ENCODE measurements around the gene TMEM179.
A peak's percentile ranks its signal among the peaks of the same experiment; 100 is the strongest.

Gene TMEM179

GRCh38 chr14:104650057-104650980 is 45.7 kb upstream of the TMEM179 start:
- peak; percentile 52 for DNase-seq (ENCODE audit: low read depth)
- peak overlapping the region; percentile 65 for H3K4me3 ChIP-seq (ENCODE audit: low read depth, low read length)
- TF ChIP-seq CTCF (conservative IDR thresholded peaks at IDR 0.05; ENCODE audit: low read depth, low read length) = peak; percentile 92

DNA sequence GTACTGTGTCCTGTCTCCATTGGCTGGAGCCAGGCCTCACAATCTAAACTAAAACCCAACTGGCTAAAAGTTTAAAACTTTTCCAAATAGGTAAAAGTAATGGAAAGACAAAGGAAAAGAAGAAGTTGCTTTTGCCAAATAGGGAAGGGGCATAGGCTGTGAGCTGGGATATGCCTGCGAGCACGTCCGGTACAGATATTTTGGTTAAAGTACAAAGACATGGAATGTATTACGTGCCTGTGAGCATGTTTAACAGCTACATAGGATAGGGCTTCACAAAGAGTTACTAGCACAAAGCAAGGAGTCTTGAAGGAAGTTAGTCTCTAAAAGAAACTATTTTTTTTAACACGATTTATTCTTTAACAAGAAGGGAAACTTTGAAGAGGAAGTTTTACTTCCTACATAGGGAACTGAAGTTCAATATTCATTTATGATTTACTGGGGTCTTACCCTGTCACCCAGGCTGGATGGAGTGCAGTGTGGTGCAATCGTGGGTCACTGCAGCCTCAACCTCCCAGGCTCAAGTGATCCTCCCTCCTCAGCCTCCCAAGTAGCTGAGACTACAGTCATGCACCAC is 43.0 kb upstream of the TMEM179 start:
- no peak overlapping the region for H3K4me3 ChIP-seq (ENCODE audit: low read depth, low read length)
- no peak for TF ChIP-seq CTCF (conservative IDR thresholded peaks at IDR 0.05; ENCODE audit: low read depth, low read length)
- DNase-seq (ENCODE audit: low read depth) = no peak

DNA sequence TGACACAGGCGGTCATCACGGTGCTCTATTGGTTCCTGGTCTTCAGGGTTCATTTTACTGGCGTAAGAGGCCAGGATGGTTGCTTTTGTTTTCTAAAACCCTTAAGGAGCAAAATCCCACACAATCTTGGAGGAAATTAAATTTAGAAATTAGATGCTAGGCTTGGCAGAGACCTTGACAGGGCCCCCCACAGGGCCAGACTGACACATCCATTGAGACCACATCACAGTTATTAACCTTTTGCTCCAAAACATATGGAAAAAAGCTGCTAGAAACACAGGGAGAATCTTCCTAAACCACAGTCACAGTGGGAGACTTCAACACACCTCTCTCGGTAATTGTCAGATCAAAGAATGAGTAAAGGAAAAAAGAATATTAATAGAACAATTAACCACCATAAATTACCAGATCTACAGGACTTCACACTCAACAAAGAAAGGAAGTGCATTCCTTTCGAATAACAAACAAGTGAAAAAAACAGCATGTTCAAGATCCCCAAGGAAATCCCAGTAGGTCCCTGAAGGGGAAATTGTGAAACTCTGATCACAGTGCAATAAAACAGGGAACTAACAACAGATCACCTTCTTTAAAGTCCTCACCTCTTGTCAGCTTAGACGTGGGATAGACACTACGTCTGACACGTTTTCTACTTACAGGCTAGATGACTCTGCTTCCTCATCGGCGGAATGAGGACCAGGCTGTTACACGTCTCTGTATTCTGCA is 40.2 kb upstream of the TMEM179 start:
- TF ChIP-seq CTCF (conservative IDR thresholded peaks at IDR 0.05; ENCODE audit: low read depth, low read length) = no peak
- DNase-seq (ENCODE audit: low read depth) = no peak
- H3K4me3 ChIP-seq (ENCODE audit: low read depth, low read length) = no peak overlapping the region

DNA sequence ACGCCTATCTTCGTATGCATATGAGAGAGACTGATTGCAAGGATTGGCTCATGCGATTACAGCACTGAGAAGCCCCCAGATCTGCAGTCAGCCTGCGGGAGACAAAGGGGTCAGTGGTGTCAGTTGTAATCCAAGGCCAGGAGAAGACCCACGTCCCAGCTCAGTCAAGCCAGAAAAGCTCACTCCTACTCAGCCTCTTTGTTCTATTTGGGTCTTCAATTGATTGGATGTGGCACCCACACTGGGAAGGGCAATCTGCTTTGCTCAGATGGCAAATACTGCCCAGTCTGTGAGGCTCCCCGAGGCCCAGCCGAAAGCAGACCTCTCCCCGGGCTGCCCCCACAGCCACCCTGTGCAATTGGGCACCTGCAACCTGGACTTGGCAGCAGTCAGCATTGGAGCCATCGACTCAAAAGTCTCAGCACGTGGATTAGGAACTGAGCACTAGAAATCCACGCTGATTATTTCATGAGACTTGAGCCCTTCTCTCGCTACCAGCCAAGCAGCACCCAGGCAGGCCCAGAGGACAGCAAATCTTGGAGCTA is 39.6 kb upstream of the TMEM179 start:
- H3K4me3 ChIP-seq (ENCODE audit: low read depth, low read length) = no peak overlapping the region
- no peak for TF ChIP-seq CTCF (conservative IDR thresholded peaks at IDR 0.05; ENCODE audit: low read depth, low read length)
- no peak for DNase-seq (ENCODE audit: low read depth)

DNA sequence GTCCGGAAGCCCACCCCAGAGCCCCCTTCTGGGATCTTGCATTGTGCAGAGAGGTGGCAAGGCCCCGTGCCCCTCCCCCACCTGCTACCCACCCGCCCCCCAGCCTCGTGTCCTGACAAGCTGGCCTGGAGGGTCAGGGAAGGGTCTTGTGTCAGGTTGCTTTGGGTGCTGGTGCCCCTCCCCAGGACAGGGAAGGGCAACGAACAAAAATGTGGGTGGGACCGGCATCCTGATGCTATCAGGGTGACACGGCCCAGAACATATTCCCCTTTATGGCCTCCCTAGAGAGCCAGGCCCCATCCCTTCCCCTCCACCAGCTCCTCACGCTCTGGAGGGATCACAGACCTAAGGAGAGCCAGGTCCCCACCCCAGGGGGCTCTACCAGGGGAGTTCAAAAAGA is 38.7 kb upstream of the TMEM179 start:
- no peak overlapping the region for H3K4me3 ChIP-seq (ENCODE audit: low read depth, low read length)
- TF ChIP-seq CTCF (conservative IDR thresholded peaks at IDR 0.05; ENCODE audit: low read depth, low read length) = no peak

GRCh38 chr14:104642540-104642868 is 37.9 kb upstream of the TMEM179 start:
- TF ChIP-seq CTCF (conservative IDR thresholded peaks at IDR 0.05; ENCODE audit: low read depth, low read length) = no peak
- no peak for DNase-seq (ENCODE audit: low read depth)
- H3K4me3 ChIP-seq (ENCODE audit: low read depth, low read length) = no peak overlapping the region

More for the DNA sequence above, 38.7 kb upstream of the TMEM179 start:
- no peak for DNase-seq (ENCODE audit: low read depth)
